GM12875 (cell line): ENCODE measurements around the gene PKMYT1.
"Not testable (repeated sequence)": the region's sequence is repeated elsewhere in the genome, so short reads cannot be mapped to it uniquely, and the experiment has no call there.

Experiments
- H3K4me3 ChIP-seq: one replicate; pipeline ENCODE4 v1.5.1; 2011; ENCODE audit warnings: low read depth, low read length, control low read depth
- CTCF ChIP-seq: IDR thresholded peaks from 2 replicates; pipeline ENCODE4 v1.5.1; 2011; ENCODE audit warnings: low read depth, mild to moderate bottlenecking, control low read depth, inconsistent platforms, low read length, moderate library complexity, borderline replicate concordance; ENCODE audit not compliant: insufficient read depth

PKMYT1 gene

DNA sequence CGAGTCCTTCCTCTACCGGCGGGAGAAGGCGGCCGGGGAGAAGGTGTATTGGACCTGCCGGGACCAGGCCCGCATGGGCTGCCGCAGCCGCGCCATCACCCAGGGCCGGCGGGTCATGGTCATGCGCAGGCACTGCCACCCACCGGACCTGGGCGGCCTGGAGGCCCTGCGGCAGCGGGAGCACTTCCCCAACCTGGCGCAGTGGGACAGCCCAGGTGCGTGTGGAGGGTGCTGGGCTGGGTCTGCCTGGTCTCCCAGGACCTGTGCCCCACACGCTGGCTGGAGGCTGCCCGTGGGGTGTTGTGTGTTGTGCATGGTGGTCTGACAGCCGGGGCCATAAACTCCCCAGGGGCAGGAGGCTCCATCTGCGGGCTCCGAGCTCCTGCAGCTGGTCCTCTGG, 43.1 kb downstream of the PKMYT1 start:
- no peak for TF ChIP-seq CTCF
- no peak overlapping the region for H3K4me3 ChIP-seq

- no peak for TF ChIP-seq CTCF
- H3K4me3 ChIP-seq = no peak overlapping the region
Measured at GRCh38 chr16:2936436-2937011, 43.7 kb downstream of the PKMYT1 start.

GRCh38 chr16:2934450-2934849, 45.8 kb downstream of the PKMYT1 start:
- TF ChIP-seq CTCF = no peak
- no peak overlapping the region for H3K4me3 ChIP-seq

GRCh38 chr16:2933701-2934100, 46.5 kb downstream of the PKMYT1 start:
- H3K4me3 ChIP-seq = no peak overlapping the region
- TF ChIP-seq CTCF = no peak

- no peak for TF ChIP-seq CTCF
- H3K4me3 ChIP-seq = no peak overlapping the region
Measured at GRCh38 chr16:2933136-2933535, 47.1 kb downstream of the PKMYT1 start.

GRCh38 chr16:2931231-2931914, 48.9 kb downstream of the PKMYT1 start:
- not testable (repeated sequence) for H3K4me3 ChIP-seq

GRCh38 chr16:2930236-2930635, 50.0 kb downstream of the PKMYT1 start:
- H3K4me3 ChIP-seq = no peak overlapping the region
- TF ChIP-seq CTCF = no peak

GRCh38 chr16:2929693-2930092, 50.6 kb downstream of the PKMYT1 start:
- TF ChIP-seq CTCF = no peak
- H3K4me3 ChIP-seq = no peak overlapping the region
